Measurements from ENCODE around the gene SLC23A2. TPM values are rescaled to one million over a fixed set of nuclear protein-coding genes. Genes with fewer than 3 reads are reported as not detected.

Gene SLC23A2
- total RNA-seq, 6 experiments from 2014 or later = 23.4 to 41.1 (median 30.5) TPM

DNA sequence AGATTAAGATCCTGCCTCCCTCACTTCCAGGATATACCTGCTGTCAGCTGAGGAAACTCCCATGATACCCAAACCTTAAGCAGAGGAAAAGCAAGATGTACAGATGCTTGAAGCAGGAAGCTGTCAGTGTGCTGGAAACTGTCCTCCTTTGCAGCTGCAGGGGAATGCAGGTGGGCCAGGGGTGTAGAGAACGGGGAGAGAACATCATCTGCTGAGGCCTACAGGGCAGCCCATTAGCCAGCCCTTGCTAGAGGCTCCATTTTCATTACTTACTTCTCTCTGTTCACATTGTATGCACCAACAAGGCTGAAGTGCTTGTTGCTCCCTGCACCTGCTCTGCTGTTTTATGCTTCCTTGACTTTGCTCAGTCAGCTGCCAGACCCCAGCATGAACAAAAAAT is 160.5 kb downstream of the SLC23A2 start:
- no peak for ATAC-seq
- TF ChIP-seq POLR2A (IDR thresholded peaks at IDR 0.05) = no peak
- TF ChIP-seq, protein P1, sequence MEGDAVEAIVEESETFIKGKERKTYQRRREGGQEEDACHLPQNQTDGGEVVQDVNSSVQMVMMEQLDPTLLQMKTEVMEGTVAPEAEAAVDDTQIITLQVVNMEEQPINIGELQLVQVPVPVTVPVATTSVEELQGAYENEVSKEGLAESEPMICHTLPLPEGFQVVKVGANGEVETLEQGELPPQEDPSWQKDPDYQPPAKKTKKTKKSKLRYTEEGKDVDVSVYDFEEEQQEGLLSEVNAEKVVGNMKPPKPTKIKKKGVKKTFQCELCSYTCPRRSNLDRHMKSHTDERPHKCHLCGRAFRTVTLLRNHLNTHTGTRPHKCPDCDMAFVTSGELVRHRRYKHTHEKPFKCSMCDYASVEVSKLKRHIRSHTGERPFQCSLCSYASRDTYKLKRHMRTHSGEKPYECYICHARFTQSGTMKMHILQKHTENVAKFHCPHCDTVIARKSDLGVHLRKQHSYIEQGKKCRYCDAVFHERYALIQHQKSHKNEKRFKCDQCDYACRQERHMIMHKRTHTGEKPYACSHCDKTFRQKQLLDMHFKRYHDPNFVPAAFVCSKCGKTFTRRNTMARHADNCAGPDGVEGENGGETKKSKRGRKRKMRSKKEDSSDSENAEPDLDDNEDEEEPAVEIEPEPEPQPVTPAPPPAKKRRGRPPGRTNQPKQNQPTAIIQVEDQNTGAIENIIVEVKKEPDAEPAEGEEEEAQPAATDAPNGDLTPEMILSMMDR (IDR thresholded peaks at IDR 0.05) = no peak
- DNase-seq = peak in 1 of 3 donors; percentile 31

DNA sequence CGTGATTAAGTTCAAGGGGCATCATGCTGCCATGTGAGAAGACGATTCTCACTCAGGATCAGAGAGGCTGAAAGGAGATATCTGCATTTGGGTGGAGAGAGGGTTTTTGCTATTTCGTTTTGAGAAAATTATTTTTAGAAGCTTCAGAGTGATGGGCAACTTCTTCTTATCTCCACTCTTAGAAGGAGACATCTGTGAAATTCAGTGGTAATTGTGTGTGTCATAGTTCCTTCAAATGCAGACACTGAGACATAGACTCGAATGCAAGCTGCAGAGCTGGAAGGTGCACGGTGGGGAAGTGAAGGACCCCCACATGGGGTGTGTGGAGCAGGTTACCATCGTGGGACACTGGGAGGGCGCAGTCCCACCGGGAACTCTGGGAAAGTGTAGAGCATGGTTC is 162.8 kb downstream of the SLC23A2 start:
- DNase-seq (no peak), ATAC-seq (no peak)
- no peak for TF ChIP-seq POLR2A (IDR thresholded peaks at IDR 0.05)
- TF ChIP-seq, protein P1 (IDR thresholded peaks at IDR 0.05) = no peak
- Histone ChIP-seq H3K27ac (no peak overlapping the region), H3K4me1 (no peaks in the 10 kb centered on the region), H3K9me3 (no peaks in the 10 kb centered on the region), H3K4me3 (no peak overlapping the region), H3K36me3 (no peaks in the 10 kb centered on the region), H3K27me3 (no peaks in the 10 kb centered on the region)
- WGBS (ENCODE audit: insufficient coverage, low coverage, low lambda C conversion rate, missing lambda C conversion rate) = 29% methylated on average over 3 of the region's 8 CpGs
- intact Hi-C loops (cut with DNase I) = no loop called here

More for the DNA sequence above, 160.5 kb downstream of the SLC23A2 start:
- H3K9me3 ChIP-seq = no peaks in the 10 kb centered on the region
- H3K27me3 ChIP-seq = no peaks in the 10 kb centered on the region
- no peaks in the 10 kb centered on the region for H3K36me3 ChIP-seq
- 80% methylated on average over 1 of the region's 1 CpG for WGBS (ENCODE audit: insufficient coverage, low coverage, low lambda C conversion rate, missing lambda C conversion rate)
- intact Hi-C loops (cut with DNase I) = no loop called here
- no peak overlapping the region for H3K4me3 ChIP-seq
- no peaks in the 10 kb centered on the region for H3K4me1 ChIP-seq
- H3K27ac ChIP-seq = no peak overlapping the region

DNA sequence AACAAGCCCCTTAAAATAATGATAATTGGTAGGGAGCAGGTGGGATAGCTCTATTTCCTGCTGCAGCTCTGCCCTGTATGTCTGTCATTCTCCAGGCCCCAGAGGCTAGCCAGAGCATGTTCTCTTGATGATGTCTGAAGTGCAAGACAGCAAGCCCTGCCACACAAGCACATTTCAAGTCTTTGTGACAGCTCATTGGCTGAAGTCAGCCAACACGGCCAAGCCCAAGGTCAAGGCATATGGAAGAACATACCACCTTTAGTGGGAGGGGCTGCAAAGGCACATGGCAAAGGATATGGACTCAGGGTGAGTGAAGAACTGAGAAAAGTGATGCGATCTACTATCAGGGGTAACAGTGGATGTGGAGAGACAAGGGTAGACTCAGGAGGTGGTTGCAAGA is 163.6 kb downstream of the SLC23A2 start:
- H3K27me3 ChIP-seq = no peaks in the 10 kb centered on the region
- no peak for ATAC-seq
- 48% methylated on average over 2 of the region's 2 CpGs for WGBS (ENCODE audit: insufficient coverage, low coverage, low lambda C conversion rate, missing lambda C conversion rate)
- TF ChIP-seq, protein P1 (IDR thresholded peaks at IDR 0.05) = no peak
- no peak for TF ChIP-seq POLR2A (IDR thresholded peaks at IDR 0.05)
- intact Hi-C loops (cut with DNase I) = no loop called here
- H3K36me3 ChIP-seq = no peaks in the 10 kb centered on the region
- no peak overlapping the region for H3K4me3 ChIP-seq
- peak in 1 of 3 donors; percentile 22 for DNase-seq
- H3K27ac ChIP-seq = no peak overlapping the region
- no peaks in the 10 kb centered on the region for H3K4me1 ChIP-seq
- H3K9me3 ChIP-seq = no peaks in the 10 kb centered on the region

DNA sequence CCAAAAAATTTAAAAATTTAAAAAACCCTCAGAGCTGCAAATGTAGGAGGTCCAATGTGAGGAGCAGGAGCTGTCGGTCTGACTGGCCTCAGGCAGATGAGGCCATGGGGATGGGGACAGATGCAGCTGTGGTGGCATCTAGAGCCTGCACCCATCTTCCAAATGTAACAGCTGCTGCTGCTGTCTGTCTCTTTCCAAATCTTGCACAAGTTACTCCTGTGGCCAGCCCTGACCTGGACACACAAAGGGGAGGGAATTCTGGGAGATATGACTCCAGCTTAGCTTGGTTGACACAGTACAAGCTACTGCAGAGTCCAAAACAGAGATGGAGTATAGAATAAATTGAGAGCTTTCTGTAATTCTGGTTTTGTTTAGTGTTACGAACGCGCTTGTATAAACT is 164.4 kb downstream of the SLC23A2 start:
- TF ChIP-seq POLR2A (IDR thresholded peaks at IDR 0.05) = no peak
- TF ChIP-seq, protein P1 (IDR thresholded peaks at IDR 0.05) = no peak
- Histone ChIP-seq H3K4me3 (no peak overlapping the region), H3K27ac (no peak overlapping the region), H3K36me3 (no peaks in the 10 kb centered on the region), H3K4me1 (no peaks in the 10 kb centered on the region), H3K9me3 (no peaks in the 10 kb centered on the region), H3K27me3 (no peaks in the 10 kb centered on the region)
- DNase-seq (peak in 1 of 3 donors; percentile 44), ATAC-seq (peak in 2 of 4 donors; percentile 49 to 62)
- intact Hi-C loops (cut with DNase I) = no loop called here
- 48% methylated on average over 4 of the region's 4 CpGs for whole genome bisulfite sequencing (ENCODE audit: insufficient coverage, low coverage, low lambda C conversion rate, missing lambda C conversion rate)

DNA sequence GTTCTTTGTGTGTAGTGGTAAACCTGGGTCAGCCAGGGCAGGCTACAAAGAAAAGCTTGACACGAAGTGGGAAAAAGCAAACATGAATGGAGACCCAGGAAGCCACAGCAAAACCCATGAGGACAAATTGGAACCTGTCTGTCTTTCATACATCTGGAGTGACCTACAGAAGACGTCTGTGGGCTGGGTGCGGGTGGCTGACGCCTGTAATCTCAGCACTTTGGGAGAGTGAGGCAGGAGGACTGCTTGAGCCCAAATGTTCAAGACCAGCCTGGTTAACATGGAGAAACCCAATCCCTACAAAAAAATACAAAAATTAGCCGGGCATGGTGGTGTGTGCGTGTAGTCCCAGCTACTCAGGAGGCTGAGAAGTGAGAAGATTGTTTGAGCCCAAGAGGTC is 164.8 kb downstream of the SLC23A2 start:
- Histone ChIP-seq H3K27me3 (no peaks in the 10 kb centered on the region), H3K9me3 (no peaks in the 10 kb centered on the region), H3K36me3 (no peaks in the 10 kb centered on the region), H3K27ac (no peak overlapping the region), H3K4me3 (no peak overlapping the region), H3K4me1 (no peaks in the 10 kb centered on the region)
- TF ChIP-seq POLR2A (IDR thresholded peaks at IDR 0.05) = no peak
- TF ChIP-seq, protein P1 (IDR thresholded peaks at IDR 0.05) = no peak
- ATAC-seq (no peak), DNase-seq (peak in 1 of 3 donors; percentile 30)
- intact Hi-C loops (cut with DNase I) = no loop called here
- WGBS (ENCODE audit: insufficient coverage, low coverage, low lambda C conversion rate, missing lambda C conversion rate) = 64% methylated on average over 6 of the region's 6 CpGs
